GM12872 (cell line): Measurements from ENCODE around the gene DPYSL3.

Experiments
- TF ChIP-seq, protein P1 (sequence below): IDR thresholded peaks from 3 replicates; pipeline ENCODE4 v1.5.1; 2011; ENCODE audit warnings: low read depth, mild to moderate bottlenecking, low read length, moderate library complexity; ENCODE audit not compliant: insufficient read depth

The DPYSL3 gene

DNA sequence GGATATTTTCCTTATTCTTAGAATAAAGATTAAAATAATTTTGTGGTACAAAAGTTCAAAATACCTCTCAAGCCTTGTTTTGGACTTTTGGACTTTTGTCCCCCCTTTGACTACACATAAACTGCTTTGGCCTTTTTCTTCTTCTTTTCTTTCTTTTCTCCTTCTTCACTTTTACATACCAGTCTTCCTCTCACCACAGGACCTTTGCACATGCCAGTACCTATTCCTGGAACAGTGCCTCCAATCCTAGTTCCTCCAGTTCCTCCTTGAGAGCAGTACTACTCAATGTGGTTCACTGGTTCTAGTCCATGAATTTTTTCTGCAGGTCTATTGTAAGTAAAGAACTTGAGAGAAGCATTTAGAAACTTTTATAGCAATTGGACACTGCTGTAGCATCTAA, 138.6 kb downstream of the DPYSL3 start:
- TF ChIP-seq, protein P1, sequence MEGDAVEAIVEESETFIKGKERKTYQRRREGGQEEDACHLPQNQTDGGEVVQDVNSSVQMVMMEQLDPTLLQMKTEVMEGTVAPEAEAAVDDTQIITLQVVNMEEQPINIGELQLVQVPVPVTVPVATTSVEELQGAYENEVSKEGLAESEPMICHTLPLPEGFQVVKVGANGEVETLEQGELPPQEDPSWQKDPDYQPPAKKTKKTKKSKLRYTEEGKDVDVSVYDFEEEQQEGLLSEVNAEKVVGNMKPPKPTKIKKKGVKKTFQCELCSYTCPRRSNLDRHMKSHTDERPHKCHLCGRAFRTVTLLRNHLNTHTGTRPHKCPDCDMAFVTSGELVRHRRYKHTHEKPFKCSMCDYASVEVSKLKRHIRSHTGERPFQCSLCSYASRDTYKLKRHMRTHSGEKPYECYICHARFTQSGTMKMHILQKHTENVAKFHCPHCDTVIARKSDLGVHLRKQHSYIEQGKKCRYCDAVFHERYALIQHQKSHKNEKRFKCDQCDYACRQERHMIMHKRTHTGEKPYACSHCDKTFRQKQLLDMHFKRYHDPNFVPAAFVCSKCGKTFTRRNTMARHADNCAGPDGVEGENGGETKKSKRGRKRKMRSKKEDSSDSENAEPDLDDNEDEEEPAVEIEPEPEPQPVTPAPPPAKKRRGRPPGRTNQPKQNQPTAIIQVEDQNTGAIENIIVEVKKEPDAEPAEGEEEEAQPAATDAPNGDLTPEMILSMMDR: no peak

GRCh38 chr5:147369742-147370374, 140.0 kb downstream of the DPYSL3 start:
- TF ChIP-seq, protein P1: peak; percentile 50; the same call in 2 of the 3 replicates

GRCh38 chr5:147361441-147362175, 148.3 kb downstream of the DPYSL3 start:
- TF ChIP-seq, protein P1: no peak

DNA sequence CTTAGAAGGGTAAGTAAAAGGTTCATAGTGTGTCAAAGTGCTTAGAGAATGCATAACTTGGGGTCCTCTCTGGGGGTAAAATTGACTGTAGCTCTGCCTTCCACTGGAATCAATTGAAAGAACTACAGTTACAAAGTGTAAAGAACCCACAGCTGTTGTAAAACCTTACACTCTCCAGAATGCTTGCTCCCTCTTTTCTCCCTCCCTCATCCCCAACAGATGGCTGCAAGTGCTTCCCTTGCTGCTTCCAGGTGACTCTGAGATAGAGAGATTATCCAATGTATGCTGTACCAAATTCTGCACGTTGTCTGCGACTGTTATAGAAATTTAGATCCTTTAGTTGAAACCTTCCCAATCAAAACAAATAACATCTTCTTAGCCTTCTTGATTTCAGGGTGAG, 149.1 kb downstream of the DPYSL3 start:
- TF ChIP-seq, protein P1: no peak

GRCh38 chr5:147359581-147359980, 150.3 kb downstream of the DPYSL3 start:
- TF ChIP-seq, protein P1: no peak

DNA sequence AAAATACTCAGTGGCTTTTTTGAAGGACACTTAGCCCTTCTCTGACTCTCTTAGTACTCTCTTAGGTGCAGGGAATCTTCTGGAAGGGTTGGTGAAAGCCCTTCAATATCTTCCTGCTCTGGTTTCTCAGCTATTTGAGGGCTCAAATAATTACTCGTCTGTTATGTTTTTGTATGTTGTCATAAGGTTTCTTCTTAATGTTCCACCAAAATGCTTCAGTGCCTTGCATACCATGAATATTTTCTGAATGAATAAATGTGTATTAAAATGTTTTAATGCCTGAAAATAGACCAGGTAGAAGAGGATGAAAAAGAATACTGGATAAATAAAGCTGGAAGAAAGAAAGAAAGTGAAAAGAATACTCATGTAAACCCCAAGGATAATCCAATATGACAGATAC, 150.8 kb downstream of the DPYSL3 start:
- TF ChIP-seq, protein P1: no peak

DNA sequence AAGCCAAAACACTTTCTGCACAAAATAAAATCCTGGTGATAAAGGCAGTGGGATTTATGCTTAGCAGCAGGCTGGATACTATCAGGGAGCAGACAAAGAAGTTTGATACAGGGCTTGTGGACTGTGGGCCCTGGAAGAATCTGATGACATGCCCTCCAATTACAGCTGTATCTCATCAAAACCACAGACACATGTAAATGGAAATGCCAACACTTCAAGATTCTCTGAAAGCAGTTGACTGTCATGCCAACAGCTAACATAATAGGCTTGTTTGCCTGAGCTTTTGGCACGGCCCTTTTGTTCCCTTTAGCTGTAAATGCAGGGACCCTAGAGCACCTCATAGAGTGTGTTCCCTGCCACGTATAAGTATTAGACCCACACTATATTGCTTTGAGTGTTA, 160.6 kb downstream of the DPYSL3 start:
- TF ChIP-seq, protein P1: no peak
